T-cell (primary cell): ENCODE data around the gene ELF3. TPM values are rescaled to one million over a fixed set of nuclear protein-coding genes. Genes with fewer than 3 reads are reported as not detected.
A peak's percentile ranks its signal among the peaks of the same experiment; 100 is the strongest.
"Not testable (repeated sequence)": the region's sequence is repeated elsewhere in the genome, so short reads cannot be mapped to it uniquely, and the experiment has no call there.

Experiments used
- ATAC-seq, 4 experiments: fragments of 200-7000 bp in 3 of 4; fragments of 150-1000 bp in 1 of 4; cut with Tn5 transposase; replicated peaks in 1 of 4; 1 replicate in 3 of 4; 2 replicates in 1 of 4; pipeline ENCODE4 v1.10.0; 2021; ENCODE audit warnings: moderate library complexity in 3 of 4, mild to moderate bottlenecking in 2 of 4, moderate number of reproducible peaks in 1 of 4
- CTCF ChIA-PET, 2 donors: fragments of 300-600 bp; sonication (Branson Sonifier 250); formaldehyde crosslinking; loops; one replicate each; lab custom pipeline; 2022; ENCODE audit warnings: antibody characterized with exemption in 2 of 2; lab: Charles Lee
- POLR2A ChIA-PET, 2 donors: fragments of 300-600 bp; sonication (Branson Sonifier 250); formaldehyde crosslinking; loops; one replicate each; lab custom pipeline; 2022; ENCODE audit warnings: antibody characterized with exemption in 2 of 2; lab: Charles Lee
- DNase-seq, 35 experiments: peaks; one replicate each; pipeline versions ENCODE4 v3.0.0 to v3.0.0-alpha.2; 2013 to 2023
- H3K27ac ChIP-seq: one replicate; pipeline ENCODE4 v1.5.1; 2013; ENCODE audit warnings: low read length
- H3K27me3 ChIP-seq, 2 experiments: replicated peaks in 1 of 2; 1 replicate in 1 of 2; 2 replicates in 1 of 2; pipeline versions ENCODE4 v1.6.1 to v1.7.0; 2013; ENCODE audit warnings: low read length in 1 of 2, mixed read lengths in 1 of 2; ENCODE audit not compliant: control insufficient read depth in 2 of 2, insufficient read depth in 2 of 2; ENCODE audit errors: extremely low read depth in 1 of 2
- H3K36me3 ChIP-seq, 2 donors: 1 replicate in 1 of 2; 2 replicates in 1 of 2; pipeline versions ENCODE4 v1.6.1 to v1.7.0; 2013; ENCODE audit warnings: low read length in 1 of 2; ENCODE audit not compliant: control insufficient read depth in 2 of 2, insufficient read depth in 1 of 2; ENCODE audit errors: extremely low read depth in 1 of 2
- H3K4me1 ChIP-seq, 2 experiments: 1 replicate in 1 of 2; 2 replicates in 1 of 2; pipeline versions ENCODE4 v1.6.1 to v1.7.0; 2013; ENCODE audit warnings: low read length in 2 of 2, mixed read lengths in 1 of 2; ENCODE audit not compliant: insufficient read depth in 2 of 2, control insufficient read depth in 1 of 2; ENCODE audit errors: extremely low read depth in 1 of 2
- H3K4me3 ChIP-seq, 2 donors: 1 replicate in 1 of 2; 2 replicates in 1 of 2; pipeline versions ENCODE4 v1.5.1 to v1.7.0; 2013; ENCODE audit warnings: mild to moderate bottlenecking in 2 of 2, low read length in 1 of 2, moderate library complexity in 1 of 2; ENCODE audit not compliant: control insufficient read depth in 1 of 2; ENCODE audit errors: extremely low read depth in 1 of 2
- H3K9me3 ChIP-seq: 2 replicates; pipeline ENCODE4 v1.7.0; 2013
- H3K27ac Mint-ChIP-seq, 2 donors: one replicate each; pipeline ENCODE4 v1.8.0; 2020 to 2021; ENCODE audit warnings: mild to moderate bottlenecking in 2 of 2, mixed read lengths in 2 of 2
- H3K27me3 Mint-ChIP-seq, 2 donors: one replicate each; pipeline ENCODE4 v1.8.0; 2021 to 2022; ENCODE audit warnings: mixed read lengths in 2 of 2
- H3K36me3 Mint-ChIP-seq: one replicate; pipeline ENCODE4 v1.8.0; 2021; ENCODE audit warnings: mixed read lengths
- H3K4me1 Mint-ChIP-seq, 3 donors: one replicate each; pipeline ENCODE4 v1.8.0; 2020 to 2022; ENCODE audit warnings: mixed read lengths in 3 of 3, mild to moderate bottlenecking in 1 of 3
- H3K4me3 Mint-ChIP-seq, 3 donors: one replicate each; pipeline ENCODE4 v1.8.0; 2020 to 2022; ENCODE audit warnings: mild to moderate bottlenecking in 3 of 3, mixed read lengths in 3 of 3, moderate library complexity in 3 of 3
- H3K9me3 Mint-ChIP-seq, 3 donors: one replicate each; pipeline ENCODE4 v1.8.0; 2020 to 2022; ENCODE audit warnings: mixed read lengths in 3 of 3
- WGBS: methylation state at CpG from one replicate; pipeline ENCODE4 v1.1.5; 2013; ENCODE audit warnings: missing lambda C conversion rate; ENCODE audit not compliant: insufficient coverage; 5-methylcytosine and 5-hydroxymethylcytosine counted together
- total RNA-seq, 35 experiments: library from RNA in 6 of 35; stranded (reverse) in 6 of 35; fragments of 120-200 nt in 1 of 35; gene quantifications; one replicate each; pipeline versions ENCODE4 v1.2.1 to v1.2.4 and lab custom pipeline; 2013 to 2026

The ELF3 gene
- total RNA-seq, 5 donors from 2014 or later (not counting 1 experiment from before 2014, with no cell fraction given): 0.90 to 3.7 (median 1.5) TPM

- Mint-ChIP-seq H3K27ac (peak overlapping the region in 1 of 2 donors; percentile 43), H3K4me3 (no peak overlapping the region), H3K9me3 (no peaks in the 10 kb centered on the region), H3K27me3 (peaks cover 4 to 9% of the 10 kb centered on the region in 2 donors), H3K4me1 (no peaks in the 10 kb centered on the region), H3K36me3 (no peaks in the 10 kb centered on the region)
- POLR2A ChIA-PET: no interaction called here
- no peaks in the 10 kb centered on the region for H3K9me3 ChIP-seq
- DNase-seq (no peak), ATAC-seq (no peak)
- H3K36me3 ChIP-seq: no peaks in the 10 kb centered on the region
- H3K4me3 ChIP-seq: no peak overlapping the region
- no peaks in the 10 kb centered on the region for H3K4me1 ChIP-seq
- CTCF ChIA-PET: interaction anchor here in 1 of 2 donors (0.6 kb wide), 1 partner anchor 368 kb away, joined by 3 read pairs; no protein-coding TSS in a partner anchor
- WGBS: 100% methylated on average over 1 of the region's 3 CpGs
- H3K27ac ChIP-seq: no peak overlapping the region
- peaks cover 0 to 9% of the 10 kb centered on the region in 2 experiments for H3K27me3 ChIP-seq
Observed at GRCh38 chr1:202058001-202058908, 47.9 kb downstream of the ELF3 start.

GRCh38 chr1:202061055-202061454 lies 50.7 kb downstream of the ELF3 start:
- ATAC-seq (no peak), DNase-seq (no peak)
- ChIA-PET CTCF (no interaction called here), POLR2A (no interaction called here)
- H3K27ac ChIP-seq: no peak overlapping the region
- no peaks in the 10 kb centered on the region for H3K36me3 Mint-ChIP-seq
- WGBS: 58% methylated on average over 2 of the region's 4 CpGs
- no peaks in the 10 kb centered on the region for H3K4me1 Mint-ChIP-seq
- peaks cover 5 to 10% of the 10 kb centered on the region in 2 donors for H3K27me3 Mint-ChIP-seq
- no peaks in the 10 kb centered on the region for H3K9me3 ChIP-seq
- H3K27ac Mint-ChIP-seq: no peak overlapping the region
- H3K4me3 ChIP-seq: no peak overlapping the region
- H3K27me3 ChIP-seq: peaks cover 0 to 8% of the 10 kb centered on the region in 2 experiments
- no peaks in the 10 kb centered on the region for H3K36me3 ChIP-seq
- H3K9me3 Mint-ChIP-seq: no peaks in the 10 kb centered on the region
- no peaks in the 10 kb centered on the region for H3K4me1 ChIP-seq
- no peak overlapping the region for H3K4me3 Mint-ChIP-seq

GRCh38 chr1:202061787-202062186 lies 51.4 kb downstream of the ELF3 start:
- H3K4me1 Mint-ChIP-seq, H3K27me3 ChIP-seq, H3K27ac ChIP-seq, H3K4me3 Mint-ChIP-seq, POLR2A ChIA-PET, H3K36me3 ChIP-seq, H3K4me3 ChIP-seq, DNase-seq, H3K4me1 ChIP-seq, H3K27ac Mint-ChIP-seq, CTCF ChIA-PET, H3K9me3 Mint-ChIP-seq, H3K36me3 Mint-ChIP-seq, ATAC-seq, H3K9me3 ChIP-seq: not testable (repeated sequence)
- 60% methylated on average over 1 of the region's 6 CpGs for WGBS
- H3K27me3 Mint-ChIP-seq: peaks cover 5 to 10% of the 10 kb centered on the region in 2 donors

- H3K27me3 ChIP-seq, H3K9me3 ChIP-seq, ATAC-seq, H3K36me3 ChIP-seq, H3K4me3 Mint-ChIP-seq, CTCF ChIA-PET, DNase-seq, H3K4me1 Mint-ChIP-seq, H3K27ac ChIP-seq, H3K4me3 ChIP-seq, H3K9me3 Mint-ChIP-seq, H3K4me1 ChIP-seq, H3K36me3 Mint-ChIP-seq, POLR2A ChIA-PET, H3K27ac Mint-ChIP-seq: not testable (repeated sequence)
- H3K27me3 Mint-ChIP-seq: peaks cover 5 to 10% of the 10 kb centered on the region in 2 donors
- 87% methylated on average over 3 of the region's 7 CpGs for WGBS
Observed at GRCh38 chr1:202062636-202063035, 52.2 kb downstream of the ELF3 start.

- DNase-seq (no peak), ATAC-seq (no peak)
- Histone ChIP-seq H3K27ac (no peak overlapping the region), H3K4me3 (no peak overlapping the region), H3K27me3 (peaks cover 0 to 7% of the 10 kb centered on the region in 2 experiments), H3K4me1 (no peaks in the 10 kb centered on the region), H3K36me3 (no peaks in the 10 kb centered on the region), H3K9me3 (no peaks in the 10 kb centered on the region)
- no peaks in the 10 kb centered on the region for H3K4me1 Mint-ChIP-seq
- no peaks in the 10 kb centered on the region for H3K36me3 Mint-ChIP-seq
- H3K9me3 Mint-ChIP-seq: no peaks in the 10 kb centered on the region
- no peak overlapping the region for H3K4me3 Mint-ChIP-seq
- POLR2A ChIA-PET: no interaction called here
- 40% methylated on average over 1 of the region's 1 CpG for WGBS
- CTCF ChIA-PET: no interaction called here
- no peak overlapping the region for H3K27ac Mint-ChIP-seq
- H3K27me3 Mint-ChIP-seq: peaks cover 5 to 10% of the 10 kb centered on the region in 2 donors
Observed at GRCh38 chr1:202063093-202063492, 52.7 kb downstream of the ELF3 start.

- H3K27me3 ChIP-seq, POLR2A ChIA-PET, CTCF ChIA-PET, DNase-seq, H3K36me3 Mint-ChIP-seq, ATAC-seq, H3K27ac Mint-ChIP-seq, H3K4me1 ChIP-seq, H3K4me3 ChIP-seq, H3K9me3 ChIP-seq, H3K36me3 ChIP-seq, H3K27ac ChIP-seq, H3K4me1 Mint-ChIP-seq, H3K4me3 Mint-ChIP-seq, H3K9me3 Mint-ChIP-seq: not testable (repeated sequence)
- WGBS: no CpG with 5 or more reads among the region's 10 CpGs
- peaks cover 5 to 10% of the 10 kb centered on the region in 2 donors for H3K27me3 Mint-ChIP-seq
Observed at GRCh38 chr1:202064889-202065312, 54.5 kb downstream of the ELF3 start.
